PFSK-1 (cell line): ENCODE measurements around the gene ELAPOR2.

Source experiments
- FOXP2 ChIP-seq: optimal IDR thresholded peaks from 2 replicates; pipeline ENCODE3; 2011; ENCODE audit warnings: borderline replicate concordance, control low read depth, inconsistent platforms; ENCODE audit not compliant: insufficient read depth; ENCODE audit errors: extremely low read length, extremely low read depth
- POLR2AphosphoS5 ChIP-seq: IDR thresholded peaks from 2 replicates; pipeline ENCODE4 v1.6.1; 2012; ENCODE audit warnings: low read depth, mild to moderate bottlenecking, control low read depth, low read length, moderate library complexity
- SIN3A ChIP-seq: IDR thresholded peaks from 2 replicates; pipeline ENCODE4 v1.6.1; 2012; ENCODE audit warnings: mild to moderate bottlenecking, low read length, moderate library complexity, borderline replicate concordance; ENCODE audit not compliant: insufficient read depth
- TAF1 ChIP-seq: IDR thresholded peaks from 2 replicates; pipeline ENCODE4 v1.6.1; 2012; ENCODE audit warnings: low read length, control low read depth, borderline replicate concordance; ENCODE audit not compliant: insufficient read depth
- TF ChIP-seq, protein P1 (sequence below), 2 experiments: IDR thresholded peaks; 2 replicates each; pipeline versions ENCODE4 v1.6.1 to v1.8.0; 2011 to 2012; ENCODE audit warnings: low read depth in 2 of 2, low read length in 2 of 2, control low read depth in 1 of 2, inconsistent platforms in 1 of 2, mild to moderate bottlenecking in 1 of 2, moderate library complexity in 1 of 2; ENCODE audit not compliant: insufficient read depth in 1 of 2

The ELAPOR2 gene

DNA sequence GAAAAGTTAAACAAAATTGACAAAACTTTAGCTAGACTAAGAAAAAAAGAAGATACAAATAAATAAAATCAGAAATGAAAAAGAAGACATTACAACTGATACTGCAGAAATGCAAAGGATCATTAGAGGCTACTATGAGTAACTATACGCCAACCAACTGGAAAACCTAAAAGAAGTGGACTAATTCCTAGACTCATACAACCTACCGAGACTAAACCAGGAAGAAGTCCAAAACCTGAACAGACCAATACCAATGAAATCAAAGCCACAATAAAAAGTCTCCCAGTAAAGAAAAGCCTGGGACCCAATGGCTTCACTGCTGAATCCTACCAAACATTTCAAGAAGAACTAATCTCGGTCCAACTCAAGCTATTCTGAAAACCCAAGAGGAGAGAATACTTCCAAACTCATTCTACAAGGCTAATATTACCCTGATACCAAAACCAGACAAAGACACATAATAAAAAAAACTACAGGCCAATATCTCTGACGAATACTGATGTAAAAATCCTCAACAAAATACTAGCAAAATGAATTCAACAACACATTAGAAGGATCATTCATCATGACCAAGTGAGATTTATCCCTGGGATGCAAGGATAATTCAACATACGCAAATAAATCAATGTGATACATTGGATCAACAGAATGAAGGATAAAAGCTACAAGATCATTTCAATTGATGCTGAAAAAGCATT lies 20.3 kb downstream of the ELAPOR2 start:
- TF ChIP-seq POLR2AphosphoS5 (no peak), TAF1 (no peak), FOXP2 (no peak), SIN3A (no peak)
- TF ChIP-seq, protein P1, sequence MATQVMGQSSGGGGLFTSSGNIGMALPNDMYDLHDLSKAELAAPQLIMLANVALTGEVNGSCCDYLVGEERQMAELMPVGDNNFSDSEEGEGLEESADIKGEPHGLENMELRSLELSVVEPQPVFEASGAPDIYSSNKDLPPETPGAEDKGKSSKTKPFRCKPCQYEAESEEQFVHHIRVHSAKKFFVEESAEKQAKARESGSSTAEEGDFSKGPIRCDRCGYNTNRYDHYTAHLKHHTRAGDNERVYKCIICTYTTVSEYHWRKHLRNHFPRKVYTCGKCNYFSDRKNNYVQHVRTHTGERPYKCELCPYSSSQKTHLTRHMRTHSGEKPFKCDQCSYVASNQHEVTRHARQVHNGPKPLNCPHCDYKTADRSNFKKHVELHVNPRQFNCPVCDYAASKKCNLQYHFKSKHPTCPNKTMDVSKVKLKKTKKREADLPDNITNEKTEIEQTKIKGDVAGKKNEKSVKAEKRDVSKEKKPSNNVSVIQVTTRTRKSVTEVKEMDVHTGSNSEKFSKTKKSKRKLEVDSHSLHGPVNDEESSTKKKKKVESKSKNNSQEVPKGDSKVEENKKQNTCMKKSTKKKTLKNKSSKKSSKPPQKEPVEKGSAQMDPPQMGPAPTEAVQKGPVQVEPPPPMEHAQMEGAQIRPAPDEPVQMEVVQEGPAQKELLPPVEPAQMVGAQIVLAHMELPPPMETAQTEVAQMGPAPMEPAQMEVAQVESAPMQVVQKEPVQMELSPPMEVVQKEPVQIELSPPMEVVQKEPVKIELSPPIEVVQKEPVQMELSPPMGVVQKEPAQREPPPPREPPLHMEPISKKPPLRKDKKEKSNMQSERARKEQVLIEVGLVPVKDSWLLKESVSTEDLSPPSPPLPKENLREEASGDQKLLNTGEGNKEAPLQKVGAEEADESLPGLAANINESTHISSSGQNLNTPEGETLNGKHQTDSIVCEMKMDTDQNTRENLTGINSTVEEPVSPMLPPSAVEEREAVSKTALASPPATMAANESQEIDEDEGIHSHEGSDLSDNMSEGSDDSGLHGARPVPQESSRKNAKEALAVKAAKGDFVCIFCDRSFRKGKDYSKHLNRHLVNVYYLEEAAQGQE (IDR thresholded peaks at IDR 0.05; ENCODE audit: insufficient read depth in 1 of 2, low read depth in 2 of 2, low read length in 2 of 2), result no peak

- TF ChIP-seq SIN3A, result no peak
- no peak for TF ChIP-seq FOXP2
- TF ChIP-seq, protein P1 (IDR thresholded peaks at IDR 0.05; ENCODE audit: insufficient read depth in 1 of 2, low read depth in 2 of 2, low read length in 2 of 2), result no peak
- no peak for TF ChIP-seq TAF1
- no peak for TF ChIP-seq POLR2AphosphoS5
Observed at GRCh38 chr7:87036985-87037384, 22.5 kb downstream of the ELAPOR2 start.

DNA sequence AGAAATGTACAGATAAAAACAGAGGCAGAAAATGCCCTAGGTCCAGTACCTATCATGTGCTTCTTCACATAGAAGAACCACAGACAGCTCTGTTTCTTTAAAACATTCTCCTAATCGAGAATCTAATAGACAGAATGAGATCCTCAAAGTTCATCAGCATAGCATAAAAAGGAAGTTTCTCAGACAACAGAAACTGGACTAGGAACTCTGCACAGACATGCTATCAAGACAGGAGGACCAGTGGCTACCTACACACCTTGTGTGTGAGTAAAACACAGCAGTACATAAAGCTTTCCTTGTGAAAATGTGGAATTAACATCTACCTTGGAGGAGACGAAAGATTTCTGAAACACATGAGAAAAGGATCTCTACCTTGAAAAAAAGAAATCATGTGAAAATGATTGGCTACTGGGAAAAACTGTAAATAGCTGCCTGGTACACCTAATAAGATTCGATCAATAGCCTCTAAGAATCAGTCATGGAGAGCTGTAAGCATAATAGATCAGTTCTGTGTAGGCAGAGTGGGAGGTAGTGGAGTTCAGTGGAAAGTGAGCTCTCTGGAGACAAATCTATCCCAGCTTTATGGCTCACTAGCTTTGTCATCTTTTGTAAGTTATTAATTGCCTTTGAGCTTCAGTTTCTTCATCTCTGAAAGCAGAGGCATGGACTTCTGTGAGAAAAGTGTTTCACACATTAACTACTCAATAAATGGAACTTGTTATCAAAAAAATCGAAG lies 26.7 kb downstream of the ELAPOR2 start:
- no peak for TF ChIP-seq SIN3A

DNA sequence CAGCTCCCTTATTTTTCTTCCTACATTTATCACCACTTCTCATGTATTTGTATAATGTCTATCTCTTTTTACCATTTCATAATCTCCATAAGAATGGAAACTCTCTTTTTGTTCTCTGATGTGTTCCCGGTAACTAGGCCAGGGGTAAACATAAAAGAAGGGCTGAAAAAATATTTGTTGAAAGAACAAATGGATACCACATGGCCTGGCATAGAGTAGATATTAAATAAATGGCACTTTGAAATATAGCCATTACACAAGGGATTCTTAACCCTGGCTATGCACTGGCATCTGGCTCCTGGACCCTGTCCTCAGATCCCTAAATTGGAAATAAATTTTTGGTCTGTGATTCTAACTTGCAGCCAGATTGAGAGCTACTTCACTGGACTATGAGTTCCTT lies 30.4 kb downstream of the ELAPOR2 start:
- TF ChIP-seq FOXP2 (no peak), TAF1 (no peak), POLR2AphosphoS5 (no peak), SIN3A (no peak)
- TF ChIP-seq, protein P1 (IDR thresholded peaks at IDR 0.05; ENCODE audit: insufficient read depth in 1 of 2, low read depth in 2 of 2, low read length in 2 of 2), result no peak

DNA sequence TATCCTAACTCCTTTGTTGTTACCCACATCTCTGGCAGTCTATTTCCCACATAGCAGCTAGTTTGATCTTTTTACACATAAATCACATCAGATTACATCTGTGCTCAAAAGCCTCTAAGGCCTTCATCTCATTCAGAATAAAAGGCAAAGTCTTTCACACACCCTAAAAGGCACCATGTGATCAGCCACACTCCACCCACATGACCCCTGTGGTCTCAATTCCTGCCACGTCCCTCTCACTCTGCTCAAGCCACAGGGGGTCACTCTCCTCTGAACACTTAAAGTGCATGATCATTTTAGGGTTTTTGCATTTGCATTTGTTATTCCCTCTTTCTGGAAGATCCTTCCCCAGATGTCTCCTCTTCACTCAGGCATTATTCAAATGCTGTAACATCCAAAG lies 30.8 kb downstream of the ELAPOR2 start:
- TF ChIP-seq FOXP2 (no peak), SIN3A (no peak), POLR2AphosphoS5 (no peak), TAF1 (no peak)
- TF ChIP-seq, protein P1 (IDR thresholded peaks at IDR 0.05; ENCODE audit: insufficient read depth in 1 of 2, low read depth in 2 of 2, low read length in 2 of 2), result no peak
